CD4-positive, alpha-beta T cell (primary cell): ENCODE measurements around the gene ACBD6. TPM values are rescaled to one million over a fixed set of nuclear protein-coding genes. Genes with fewer than 3 reads are reported as not detected.

Experiments
- ATAC-seq: fragments of 200-7000 bp; cut with Tn5 transposase; one replicate; pipeline ENCODE4 v1.10.0; 2022; ENCODE audit warnings: mild to moderate bottlenecking; ENCODE audit not compliant: poor library complexity
- CTCF ChIA-PET: fragments of 350-600 bp; sonication (Branson Sonifier 250); formaldehyde crosslinking; loops from one replicate; lab custom pipeline; 2021; ENCODE audit warnings: antibody characterized with exemption, inconsistent platforms; lab: Charles Lee
- POLR2A ChIA-PET: fragments of 350-600 bp; sonication (Branson Sonifier 250); formaldehyde crosslinking; loops from one replicate; lab custom pipeline; 2021; ENCODE audit warnings: antibody characterized with exemption, inconsistent platforms; lab: Charles Lee
- DNase-seq, 14 experiments: peaks; one replicate each; pipeline ENCODE4 v3.0.0-alpha.2; 2013 to 2020; ENCODE audit warnings: mixed read lengths in 2 of 14
- H3K27ac ChIP-seq, 2 donors: one replicate each; pipeline versions ENCODE4 v1.5.1 to v1.7.0; 2013; ENCODE audit warnings: low read length in 2 of 2, low read depth in 1 of 2, mild to moderate bottlenecking in 1 of 2
- H3K27me3 ChIP-seq, 2 experiments: 1 replicate in 1 of 2; 2 replicates in 1 of 2; pipeline versions ENCODE4 v1.6.1 to v1.7.0; 2013; ENCODE audit warnings: low read length in 2 of 2, control low read depth in 1 of 2, mild to moderate bottlenecking in 1 of 2, moderate library complexity in 1 of 2; ENCODE audit not compliant: insufficient read depth in 2 of 2, control insufficient read depth in 1 of 2
- H3K36me3 ChIP-seq: one replicate; pipeline ENCODE4 v1.6.1; 2013; ENCODE audit warnings: low read length, control low read depth; ENCODE audit not compliant: insufficient read depth
- H3K4me1 ChIP-seq: one replicate; pipeline ENCODE4 v1.6.1; 2013; ENCODE audit warnings: low read length, control low read depth; ENCODE audit not compliant: insufficient read depth
- H3K4me3 ChIP-seq: one replicate; pipeline ENCODE4 v1.5.1; 2013; ENCODE audit warnings: mild to moderate bottlenecking, low read length, moderate library complexity
- H3K9me3 ChIP-seq, 2 experiments: 1 replicate in 1 of 2; 2 replicates in 1 of 2; pipeline versions ENCODE4 v1.6.1 to v1.7.0; 2013; ENCODE audit warnings: low read length in 2 of 2, mild to moderate bottlenecking in 2 of 2, control low read depth in 1 of 2, moderate library complexity in 1 of 2; ENCODE audit not compliant: control insufficient read depth in 1 of 2, insufficient read depth in 1 of 2
- H3K27ac Mint-ChIP-seq: one replicate; pipeline ENCODE4 v1.8.0; 2020; ENCODE audit warnings: mixed read lengths
- H3K27me3 Mint-ChIP-seq: one replicate; pipeline ENCODE4 v1.8.0; 2021; ENCODE audit warnings: mixed read lengths
- H3K36me3 Mint-ChIP-seq: one replicate; pipeline ENCODE4 v1.8.0; 2021; ENCODE audit warnings: low read depth, mixed read lengths
- H3K4me1 Mint-ChIP-seq: one replicate; pipeline ENCODE4 v1.8.0; 2021; ENCODE audit warnings: low read depth, mixed read lengths
- H3K4me3 Mint-ChIP-seq: one replicate; pipeline ENCODE4 v1.8.0; 2020; ENCODE audit warnings: mild to moderate bottlenecking, mixed read lengths
- H3K9me3 Mint-ChIP-seq: one replicate; pipeline ENCODE4 v1.8.0; 2020; ENCODE audit warnings: mixed read lengths
- intact Hi-C, 2 experiments: fragments of 100-400 bp; cut with DNase I in 1 of 2; cut with micrococcal nuclease in 1 of 2; formaldehyde crosslinking; loops; one replicate each; pipeline versions ENCODE4 v1.15.1 to v1.9.0; 2023 to 2025; cut with DNase I, micrococcal nuclease
- total RNA-seq, 174 experiments: library from RNA in 2 of 174; stranded (reverse) in 2 of 174; gene quantifications; one replicate each; pipeline ENCODE4 v1.2.3 and lab custom pipeline; 2021 to 2026
- TF ChIP-seq, protein P1 (sequence below): fragments of 200-600 bp; IDR thresholded peaks from one replicate; pipeline ENCODE4 v1.8.0; 2022; ENCODE audit warnings: antibody characterized with exemption, mild to moderate bottlenecking

Gene ACBD6
- total RNA-seq, 2 experiments from 2014 or later: 28.2 to 28.8 TPM

DNA sequence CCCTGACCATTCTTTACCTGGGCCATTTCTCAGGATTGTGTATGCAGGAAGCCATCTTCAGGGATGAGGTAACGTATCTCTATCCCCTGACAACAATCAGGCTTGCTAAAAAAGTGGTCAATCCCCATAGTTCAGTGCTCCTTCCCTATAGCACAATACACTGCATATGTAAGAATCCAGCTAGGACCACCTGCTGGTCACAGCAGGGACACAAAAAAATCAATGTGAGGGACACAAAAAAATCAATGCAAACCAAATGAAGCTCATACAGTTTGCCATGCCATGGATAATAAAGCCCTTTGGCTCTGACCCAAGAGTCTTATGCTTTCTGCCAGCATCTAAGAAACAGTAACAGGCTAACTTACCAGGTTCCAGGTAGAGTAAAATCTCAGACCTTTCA lies 16.3 kb downstream of the ACBD6 start:
- intact Hi-C loops: no loop called here
- Mint-ChIP-seq H3K27me3 (no peaks in the 10 kb centered on the region), H3K9me3 (no peaks in the 10 kb centered on the region), H3K4me3 (no peak overlapping the region), H3K36me3 (peaks cover 57% of the 10 kb centered on the region), H3K27ac (no peak overlapping the region), H3K4me1 (peaks cover 15% of the 10 kb centered on the region)
- Histone ChIP-seq H3K4me3 (no peak overlapping the region), H3K36me3 (peaks cover 16% of the 10 kb centered on the region), H3K27ac (no peak overlapping the region), H3K27me3 (no peaks in the 10 kb centered on the region), H3K9me3 (no peaks in the 10 kb centered on the region), H3K4me1 (no peaks in the 10 kb centered on the region)
- no peak for DNase-seq
- POLR2A ChIA-PET: no interaction called here
- CTCF ChIA-PET: no interaction called here
- TF ChIP-seq, protein P1, sequence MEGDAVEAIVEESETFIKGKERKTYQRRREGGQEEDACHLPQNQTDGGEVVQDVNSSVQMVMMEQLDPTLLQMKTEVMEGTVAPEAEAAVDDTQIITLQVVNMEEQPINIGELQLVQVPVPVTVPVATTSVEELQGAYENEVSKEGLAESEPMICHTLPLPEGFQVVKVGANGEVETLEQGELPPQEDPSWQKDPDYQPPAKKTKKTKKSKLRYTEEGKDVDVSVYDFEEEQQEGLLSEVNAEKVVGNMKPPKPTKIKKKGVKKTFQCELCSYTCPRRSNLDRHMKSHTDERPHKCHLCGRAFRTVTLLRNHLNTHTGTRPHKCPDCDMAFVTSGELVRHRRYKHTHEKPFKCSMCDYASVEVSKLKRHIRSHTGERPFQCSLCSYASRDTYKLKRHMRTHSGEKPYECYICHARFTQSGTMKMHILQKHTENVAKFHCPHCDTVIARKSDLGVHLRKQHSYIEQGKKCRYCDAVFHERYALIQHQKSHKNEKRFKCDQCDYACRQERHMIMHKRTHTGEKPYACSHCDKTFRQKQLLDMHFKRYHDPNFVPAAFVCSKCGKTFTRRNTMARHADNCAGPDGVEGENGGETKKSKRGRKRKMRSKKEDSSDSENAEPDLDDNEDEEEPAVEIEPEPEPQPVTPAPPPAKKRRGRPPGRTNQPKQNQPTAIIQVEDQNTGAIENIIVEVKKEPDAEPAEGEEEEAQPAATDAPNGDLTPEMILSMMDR: no peak
- ATAC-seq: no peak

DNA sequence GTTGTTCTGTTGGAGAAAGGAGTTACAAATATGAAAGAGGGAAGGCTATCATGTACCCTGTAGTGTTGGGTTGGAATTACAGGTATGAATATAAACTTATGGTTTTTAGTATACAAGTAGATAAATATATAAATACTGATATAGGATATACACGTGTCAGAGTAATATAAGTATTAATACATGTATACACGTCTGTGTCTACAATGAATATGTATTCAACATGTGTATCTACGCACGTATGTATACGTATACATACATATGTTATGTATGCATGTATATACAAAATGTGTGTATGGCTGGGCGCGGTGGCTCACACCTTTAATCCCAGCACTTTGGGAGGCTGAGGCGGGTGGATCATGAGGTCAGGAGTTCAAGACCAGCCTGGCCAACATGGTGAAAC lies 17.9 kb downstream of the ACBD6 start:
- H3K27me3 ChIP-seq: no peaks in the 10 kb centered on the region
- H3K4me3 ChIP-seq: no peak overlapping the region
- peaks cover 15% of the 10 kb centered on the region for H3K36me3 ChIP-seq
- intact Hi-C loops: loop anchor here in 1 of 2 experiments (5.0 kb wide), 1 partner anchor 777 kb away; no protein-coding TSS in a partner anchor
- peaks cover 66% of the 10 kb centered on the region for H3K36me3 Mint-ChIP-seq
- H3K4me1 ChIP-seq: no peaks in the 10 kb centered on the region
- H3K4me3 Mint-ChIP-seq: no peak overlapping the region
- DNase-seq: no peak
- H3K4me1 Mint-ChIP-seq: peaks cover 15% of the 10 kb centered on the region
- CTCF ChIA-PET: no interaction called here
- no peak for ATAC-seq
- H3K27me3 Mint-ChIP-seq: no peaks in the 10 kb centered on the region
- POLR2A ChIA-PET: no interaction called here
- no peak overlapping the region for H3K27ac Mint-ChIP-seq
- TF ChIP-seq, protein P1: no peak
- H3K9me3 ChIP-seq: no peaks in the 10 kb centered on the region
- H3K27ac ChIP-seq: no peak overlapping the region
- H3K9me3 Mint-ChIP-seq: no peaks in the 10 kb centered on the region

DNA sequence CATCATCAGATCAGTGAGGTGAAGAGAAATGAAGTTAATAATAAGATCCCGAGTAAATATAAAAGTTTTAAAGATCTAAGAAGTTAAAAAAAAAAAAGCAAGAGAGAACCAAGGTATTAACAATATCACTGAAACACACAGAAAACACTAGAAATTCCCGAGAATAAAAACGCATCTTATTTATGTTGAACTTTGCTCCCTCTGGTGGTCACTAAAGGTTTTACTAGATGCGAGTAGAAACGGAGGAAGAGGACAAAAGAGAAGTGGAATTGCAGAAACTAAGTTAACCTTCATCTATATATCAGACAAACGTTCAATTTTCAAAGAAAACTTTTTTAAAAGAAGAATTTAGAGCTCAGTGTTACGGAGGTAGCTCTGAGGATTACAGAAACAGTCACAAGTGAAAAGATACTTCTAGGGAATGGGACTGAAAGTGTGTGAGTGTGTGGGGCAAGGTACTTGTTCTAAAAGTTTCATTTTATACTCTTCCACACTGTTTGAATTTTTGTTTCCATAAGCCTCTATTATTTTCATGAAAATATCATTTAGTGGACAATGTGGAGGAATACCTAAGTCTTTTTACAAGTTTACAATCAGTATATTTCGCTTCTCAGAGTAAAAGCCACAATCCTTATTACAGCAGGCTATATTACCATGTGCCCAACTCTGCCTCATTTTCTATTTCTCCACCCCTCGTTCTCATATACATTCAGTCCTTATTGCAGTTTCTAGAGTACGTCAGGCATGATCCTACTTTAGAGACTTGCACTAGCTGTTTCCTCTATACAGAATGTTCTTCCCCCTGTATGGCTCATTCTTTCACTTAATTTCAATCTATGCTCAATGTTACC lies 19.7 kb downstream of the ACBD6 start:
- no peaks in the 10 kb centered on the region for H3K4me1 ChIP-seq
- POLR2A ChIA-PET: no interaction called here
- H3K4me3 Mint-ChIP-seq: no peak overlapping the region

More for the DNA sequence above, 19.7 kb downstream of the ACBD6 start:
- Mint-ChIP-seq H3K36me3 (peaks cover 64% of the 10 kb centered on the region), H3K9me3 (no peaks in the 10 kb centered on the region), H3K27ac (no peak overlapping the region), H3K27me3 (no peaks in the 10 kb centered on the region), H3K4me1 (peaks cover 21% of the 10 kb centered on the region)
- intact Hi-C loops: loop anchor here (1.0 to 5.0 kb wide), 3 partner anchors 20 to 775 kb away; partner anchors contain the start of gene ACBD6 (in 1 of the 2)
- TF ChIP-seq, protein P1: peak; percentile 88
- CTCF ChIA-PET: interaction anchor here (0.7 to 1.2 kb wide), 3 partner anchors 19 to 54 kb away, joined by 3 read pairs; partner anchors contain the start of gene ACBD6
- H3K27ac ChIP-seq: no peak overlapping the region
- peaks cover 18% of the 10 kb centered on the region for H3K36me3 ChIP-seq
- ATAC-seq (peak; percentile 52), DNase-seq (peak in 4 of 14 experiments; percentile 10 to 68 (median 58))
- H3K9me3 ChIP-seq: no peaks in the 10 kb centered on the region
- no peaks in the 10 kb centered on the region for H3K27me3 ChIP-seq
- no peak overlapping the region for H3K4me3 ChIP-seq
